Skeletal muscle cell (primary cell): ENCODE results near the gene RBM19.

Experiments
- DNase-seq: peaks from one replicate; pipeline ENCODE4 v3.0.0-alpha.2; 2010; ENCODE audit warnings: low read depth
- H3K4me3 ChIP-seq: 2 replicates; pipeline ENCODE4 v1.5.1; 2011; ENCODE audit warnings: low read depth, mild to moderate bottlenecking, control low read depth, low read length, moderate library complexity

The RBM19 gene

DNA sequence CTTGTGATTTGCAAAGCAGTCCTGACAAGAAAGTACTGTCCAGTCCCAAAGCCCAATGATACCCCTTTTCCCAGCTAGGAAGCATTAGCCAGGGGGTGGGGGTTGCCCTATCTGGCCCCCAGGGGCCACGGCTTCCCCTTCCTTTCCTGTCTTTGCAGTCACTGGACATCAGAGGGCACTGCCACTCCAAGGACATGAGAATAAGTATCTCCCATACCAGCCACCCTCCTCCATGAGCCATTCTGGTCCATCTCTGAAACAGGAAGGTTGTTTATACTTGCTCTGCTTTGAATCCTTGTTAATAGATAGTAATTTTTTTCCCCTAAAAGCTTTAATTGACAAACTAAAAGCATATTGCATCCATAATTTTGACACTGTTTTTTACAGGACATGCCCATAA is 29.7 kb downstream of the RBM19 start:
- no peak for DNase-seq
- no peak overlapping the region for H3K4me3 ChIP-seq

GRCh38 chr12:113935459-113935858 is 30.7 kb downstream of the RBM19 start:
- DNase-seq: no peak
- no peak overlapping the region for H3K4me3 ChIP-seq

DNA sequence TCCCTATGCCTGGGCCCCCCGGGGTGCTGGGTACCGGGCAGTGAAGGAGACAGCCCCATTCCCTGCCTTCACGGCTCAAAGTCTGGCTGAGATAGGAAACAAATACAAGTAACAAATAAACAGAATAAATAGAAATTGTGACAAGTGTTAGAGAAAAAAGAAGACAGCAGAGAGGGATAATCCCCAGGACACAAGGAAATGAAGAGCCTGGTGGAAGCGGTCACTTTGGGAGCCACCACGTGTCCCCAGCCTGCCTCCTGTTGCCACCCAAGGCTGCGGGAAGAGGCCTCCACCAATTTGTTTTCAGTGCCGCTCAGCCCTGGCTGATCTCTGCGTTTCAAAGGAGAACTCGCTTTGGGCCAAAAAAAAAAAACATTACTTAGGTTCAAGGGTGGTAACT is 31.2 kb downstream of the RBM19 start:
- H3K4me3 ChIP-seq: no peak overlapping the region
- no peak for DNase-seq

- DNase-seq: no peak
- no peak overlapping the region for H3K4me3 ChIP-seq
Observed at GRCh38 chr12:113934060-113934814, 31.9 kb downstream of the RBM19 start.

DNA sequence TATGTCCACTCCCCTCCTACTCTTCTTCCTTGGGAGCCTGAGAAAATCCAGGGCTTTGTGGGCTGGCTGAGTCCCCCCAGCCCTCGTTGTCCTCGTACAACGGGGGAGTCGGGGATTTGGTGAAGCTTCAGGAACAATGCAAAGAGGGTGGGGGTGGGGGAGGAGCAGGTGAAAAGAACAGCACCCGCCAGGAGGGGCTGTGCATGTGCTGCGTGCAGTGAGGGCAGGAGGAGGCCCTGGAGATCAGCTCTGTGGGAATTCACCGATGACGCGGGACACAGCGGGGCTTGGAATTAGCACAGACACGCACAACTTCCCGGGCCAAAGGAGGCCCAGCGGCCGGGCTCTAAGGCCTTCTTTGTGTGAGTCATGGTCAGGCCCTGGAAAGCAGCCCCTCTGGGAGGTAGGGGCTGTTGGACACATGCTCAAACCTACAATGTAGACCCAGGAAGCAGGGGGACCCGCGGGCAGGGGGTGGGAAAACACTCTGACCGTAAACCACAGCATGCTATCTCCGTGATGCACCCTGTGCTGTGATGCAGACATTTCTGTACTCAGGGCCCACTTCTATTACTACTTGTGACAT is 32.8 kb downstream of the RBM19 start:
- peak; percentile 80 for DNase-seq
- no peak overlapping the region for H3K4me3 ChIP-seq

- no peak overlapping the region for H3K4me3 ChIP-seq
- DNase-seq: peak; percentile 20
Observed at GRCh38 chr12:113932381-113933196, 33.5 kb downstream of the RBM19 start.

- no peak overlapping the region for H3K4me3 ChIP-seq
- DNase-seq: no peak
Observed at GRCh38 chr12:113931517-113931916, 34.6 kb downstream of the RBM19 start.

DNA sequence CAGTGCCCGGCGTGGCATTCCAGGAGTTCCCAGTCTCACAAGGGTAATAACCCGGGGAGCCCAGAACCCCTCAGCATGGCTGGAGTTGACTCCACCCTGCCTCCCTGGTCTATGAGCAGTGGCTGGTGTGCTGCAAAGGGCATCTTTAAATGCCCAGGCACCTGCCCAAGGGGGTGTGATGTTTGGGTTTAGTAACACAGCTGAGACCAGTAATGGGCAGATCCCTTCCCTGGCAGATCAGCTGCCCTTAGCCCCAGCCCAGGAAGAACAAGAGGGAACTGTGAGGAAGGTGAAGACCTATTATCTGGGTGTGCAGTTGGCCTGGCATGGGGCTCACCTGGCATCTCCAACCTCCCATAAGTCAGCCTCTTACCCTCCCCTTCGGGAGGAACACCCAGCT is 35.9 kb downstream of the RBM19 start:
- no peak for DNase-seq
- no peak overlapping the region for H3K4me3 ChIP-seq

GRCh38 chr12:113929312-113929989 is 36.7 kb downstream of the RBM19 start:
- H3K4me3 ChIP-seq: no peak overlapping the region
- DNase-seq: no peak

GRCh38 chr12:113926788-113927187 is 39.3 kb downstream of the RBM19 start:
- DNase-seq: peak; percentile 40
- no peak overlapping the region for H3K4me3 ChIP-seq

GRCh38 chr12:113924341-113924740 is 41.8 kb downstream of the RBM19 start:
- DNase-seq: no peak
- no peak overlapping the region for H3K4me3 ChIP-seq

GRCh38 chr12:113923251-113923650 is 42.9 kb downstream of the RBM19 start:
- H3K4me3 ChIP-seq: no peak overlapping the region

GRCh38 chr12:113921430-113921829 is 44.7 kb downstream of the RBM19 start:
- DNase-seq: no peak
- no peak overlapping the region for H3K4me3 ChIP-seq

More at GRCh38 chr12:113923251-113923650, 42.9 kb downstream of the RBM19 start:
- DNase-seq: no peak

DNA sequence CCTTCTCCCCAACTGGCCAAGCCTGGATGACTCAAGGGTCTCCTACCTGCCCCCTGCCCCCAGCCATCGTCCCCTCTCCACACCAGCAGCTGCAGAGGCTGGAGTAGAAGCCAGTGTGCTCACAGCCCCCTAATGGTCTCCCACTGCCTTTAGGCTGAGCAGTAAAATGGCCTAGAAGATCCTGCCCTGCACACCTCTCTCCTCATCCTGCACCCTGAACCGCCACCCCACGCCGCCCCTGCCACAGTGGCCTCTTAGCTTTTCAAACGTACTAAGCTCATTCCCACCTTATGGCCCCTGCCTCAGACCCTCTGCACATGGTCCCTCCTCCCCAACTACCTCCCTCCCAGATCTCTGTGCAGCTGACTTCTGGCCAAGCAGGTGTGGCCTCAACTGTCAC is 46.3 kb downstream of the RBM19 start:
- DNase-seq: no peak
- no peak overlapping the region for H3K4me3 ChIP-seq

GRCh38 chr12:113918306-113918705 is 47.8 kb downstream of the RBM19 start:
- no peak for DNase-seq
- H3K4me3 ChIP-seq: no peak overlapping the region

GRCh38 chr12:113917393-113917792 is 48.7 kb downstream of the RBM19 start:
- DNase-seq: no peak
- H3K4me3 ChIP-seq: no peak overlapping the region

GRCh38 chr12:113914806-113915205 is 51.3 kb downstream of the RBM19 start:
- H3K4me3 ChIP-seq: no peak overlapping the region
- no peak for DNase-seq

GRCh38 chr12:113914176-113914575 is 51.9 kb downstream of the RBM19 start:
- no peak overlapping the region for H3K4me3 ChIP-seq
- no peak for DNase-seq

DNA sequence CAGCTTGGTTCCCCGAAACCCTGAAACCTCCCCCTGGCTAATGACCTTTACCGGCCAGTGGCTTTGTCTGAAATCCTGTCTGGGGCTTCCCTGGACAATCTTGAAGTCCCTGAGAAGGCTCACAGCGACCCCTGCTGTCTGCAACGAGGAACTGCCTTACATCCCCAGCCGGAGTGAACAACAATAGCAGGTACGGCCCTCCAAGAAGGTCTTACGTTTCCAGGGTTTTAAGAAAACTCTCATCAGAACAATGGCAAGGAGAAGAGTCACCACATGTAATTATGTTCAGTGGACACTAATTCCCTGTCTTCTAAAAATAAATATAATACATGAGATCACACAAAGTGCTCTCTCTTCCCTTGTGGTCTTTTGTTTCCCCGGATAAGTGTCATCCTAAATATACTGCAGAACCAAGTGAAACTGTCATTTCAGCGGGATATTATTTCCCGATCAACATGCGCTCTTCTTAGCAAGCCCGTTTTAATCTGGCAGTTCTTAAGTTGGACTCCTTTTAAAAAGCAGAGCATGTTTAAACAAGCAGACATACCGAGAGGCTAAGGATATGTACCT is 53.3 kb downstream of the RBM19 start:
- DNase-seq: no peak
- no peak overlapping the region for H3K4me3 ChIP-seq
